Melanocyte of skin (primary cell): ENCODE measurements around the gene PIGL. TPM values are rescaled to one million over a fixed set of nuclear protein-coding genes. Genes with fewer than 3 reads are reported as not detected.

Experiments used
- small RNA-seq, 2 donors: library from RNA; depleted of rRNA; stranded (forward); fragments of <200 nt; gene quantifications; one replicate each; pipeline ENCODE3, GENCODE V24; 2012
- total RNA-seq, 2 donors: library from RNA; depleted of rRNA; stranded (reverse); fragments of >200 nt; gene quantifications; 2 replicates each; pipeline ENCODE4 v1.2.3, GENCODE V29; 2012

Gene PIGL
- 10 to 100 TPM; 13.7 to 22.0 TPM for total RNA-seq

DNA sequence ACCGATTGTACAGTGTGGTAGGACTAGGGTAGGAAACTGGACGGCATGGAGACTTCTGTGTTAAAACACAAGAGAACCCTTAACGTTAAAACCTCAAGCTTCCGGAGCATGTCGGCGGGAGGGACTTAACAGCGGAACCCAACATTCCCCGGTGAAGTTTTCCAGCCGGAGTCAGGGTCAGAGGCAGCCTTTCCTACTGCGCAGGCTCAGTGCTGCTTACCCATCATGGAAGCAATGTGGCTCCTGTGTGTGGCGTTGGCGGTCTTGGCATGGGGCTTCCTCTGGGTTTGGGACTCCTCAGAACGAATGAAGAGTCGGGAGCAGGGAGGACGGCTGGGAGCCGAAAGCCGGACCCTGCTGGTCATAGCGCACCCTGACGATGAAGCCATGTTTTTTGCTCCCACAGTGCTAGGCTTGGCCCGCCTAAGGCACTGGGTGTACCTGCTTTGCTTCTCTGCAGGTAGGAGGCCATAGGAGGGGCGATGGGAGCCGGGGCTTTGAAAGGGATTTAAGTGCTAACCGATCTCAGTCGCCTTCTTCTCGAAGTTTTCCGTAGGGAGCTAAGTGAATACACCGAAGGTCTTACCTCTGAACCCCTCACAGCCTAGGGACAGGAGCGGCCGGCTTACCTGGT, at the start of gene PIGL:
PIGL (plus strand) TSS at position 209 of the 634 bp plus-strand sequence; CDS start at position 226, 17 bp downstream.

DNA sequence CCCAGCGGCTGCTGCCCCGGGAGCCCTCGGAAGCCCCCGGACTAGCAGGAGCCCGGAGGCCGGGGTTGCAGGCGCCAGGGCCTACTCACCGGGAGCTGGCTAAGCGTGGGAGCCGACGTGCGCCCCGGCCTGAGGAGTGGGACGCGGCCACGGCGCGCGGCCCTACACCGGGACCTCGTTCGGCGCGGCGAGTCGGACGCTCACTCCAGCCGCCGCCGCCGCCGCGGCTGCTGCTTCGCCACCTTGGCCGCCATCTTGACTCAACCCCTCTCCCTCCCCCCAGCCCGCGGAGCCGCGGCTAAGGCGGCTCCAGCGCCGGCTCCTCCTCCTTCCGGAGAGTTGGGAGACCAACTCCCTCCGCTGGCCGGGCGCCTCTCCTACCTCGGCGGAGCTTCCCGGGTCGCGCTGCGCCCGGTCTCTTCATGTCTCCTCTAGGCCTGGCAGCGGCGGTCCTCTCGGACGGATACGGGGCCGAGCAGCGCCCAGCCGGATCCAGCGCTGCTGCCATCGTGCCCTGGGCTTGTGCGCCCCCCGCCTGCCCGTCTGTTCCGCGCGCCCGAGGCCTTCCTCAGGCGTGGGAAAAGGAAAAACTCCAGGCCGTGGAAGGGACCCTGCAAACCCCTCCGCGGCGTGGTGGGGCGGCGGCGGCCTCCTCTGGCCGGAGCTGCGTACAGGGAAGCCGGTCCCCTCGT, 1.6 kb upstream of the PIGL start, which contains the start of gene NCOR1:
NCOR1 (minus strand) TSS at position 262 of the 692 bp plus-strand sequence. CDS start 20,965 bp downstream, outside the sequence.

DNA sequence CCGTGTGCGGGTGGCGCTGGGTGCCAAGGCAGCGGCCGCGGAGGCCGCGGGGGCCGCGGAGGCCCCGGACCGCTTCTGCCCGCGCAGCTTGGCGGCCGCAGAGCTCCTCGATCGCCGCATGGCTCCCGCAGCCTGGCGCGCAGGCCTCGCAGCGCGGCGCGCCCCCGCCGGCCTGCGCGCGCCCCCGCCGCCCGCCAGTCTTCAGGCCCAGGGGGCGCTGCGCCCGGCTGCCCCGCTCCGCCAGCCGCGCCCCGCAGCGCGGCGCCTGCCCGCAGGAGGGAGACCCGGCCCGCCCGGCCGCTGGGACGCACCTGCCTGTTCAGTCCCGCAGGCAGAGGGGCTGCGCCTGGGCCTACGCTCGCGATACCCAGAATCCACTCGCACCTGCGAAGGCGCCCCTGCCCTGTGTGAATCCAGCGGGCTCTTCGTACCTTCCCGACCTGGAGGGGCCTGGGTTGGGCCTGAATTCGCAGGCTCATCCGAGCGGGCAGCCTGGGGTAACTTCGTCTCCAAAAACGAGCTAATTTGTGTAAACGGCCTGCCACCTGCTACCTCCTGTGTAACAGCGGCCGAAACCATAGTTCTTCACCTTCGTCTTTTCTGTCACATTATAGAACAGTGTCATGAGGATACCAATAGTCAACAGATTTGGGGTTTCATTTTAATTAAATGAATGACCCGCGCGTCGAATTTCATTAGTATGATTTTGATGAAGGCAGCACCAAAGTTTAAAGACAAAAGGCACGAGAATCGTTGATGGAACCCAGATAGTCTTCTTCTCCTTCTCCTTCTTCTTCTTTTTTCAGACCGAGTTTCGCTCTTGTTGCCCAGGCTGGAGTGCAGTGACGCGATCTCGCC, 136.5 kb downstream of the PIGL start, which contains the start of gene CENPV:
CENPV (minus strand) TSS at position 153 of the 858 bp plus-strand sequence; CDS start at position 120, 33 bp downstream.

Small RNA genes lying within 50 kb of the gene (small RNA-seq; reads per million reads assigned to genes)
- gene MIR1288: 0 reads per million in 2 donors

Other genes with a start within 250 kb of the PIGL start
- 10 to 100 TPM; 13.0 to 21.0 TPM for gene ZSWIM7, start 217.5 kb upstream of the PIGL start, total RNA-seq
- gene TTC19, start 217.4 kb upstream of the PIGL start, total RNA-seq: 10 to 100 TPM; 34.6 to 42.7 TPM
- gene NCOR1, start 1.7 kb upstream of the PIGL start, total RNA-seq: 10 to 100 TPM; 47.0 to 55.7 TPM
- 1 to 10 TPM; 3.8 to 5.0 TPM for gene CENPV, start 136.3 kb downstream of the PIGL start, total RNA-seq
- 1,000 to 10,000 TPM; 2,345 to 2,908 TPM for gene UBB, start 163.9 kb downstream of the PIGL start, total RNA-seq
- gene TRPV2, start 198.4 kb downstream of the PIGL start, total RNA-seq: 100 to 1,000 TPM; 163 to 190 TPM